ENCODE data around the gene ACTRT3.

DNA sequence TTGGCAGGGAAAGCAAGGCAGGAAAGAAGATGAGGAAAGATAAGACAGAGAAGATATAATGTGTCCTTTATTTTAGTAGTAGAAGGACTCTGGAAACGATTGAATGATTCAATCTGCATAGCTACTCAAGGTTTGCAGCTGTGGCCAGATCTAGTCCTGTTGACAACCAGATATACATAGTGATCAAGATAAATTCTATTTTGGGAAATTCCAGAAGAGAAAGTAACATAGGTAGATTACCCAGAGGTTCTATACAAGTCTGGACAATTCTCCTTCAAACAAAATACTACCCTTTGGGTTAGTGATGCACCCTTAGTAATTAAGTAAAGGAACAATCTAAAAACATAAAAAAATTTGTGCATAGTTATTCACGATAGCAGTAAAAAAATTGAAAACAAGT lies 13.9 kb downstream of the ACTRT3 start:
- TF ChIP-seq, protein P1, sequence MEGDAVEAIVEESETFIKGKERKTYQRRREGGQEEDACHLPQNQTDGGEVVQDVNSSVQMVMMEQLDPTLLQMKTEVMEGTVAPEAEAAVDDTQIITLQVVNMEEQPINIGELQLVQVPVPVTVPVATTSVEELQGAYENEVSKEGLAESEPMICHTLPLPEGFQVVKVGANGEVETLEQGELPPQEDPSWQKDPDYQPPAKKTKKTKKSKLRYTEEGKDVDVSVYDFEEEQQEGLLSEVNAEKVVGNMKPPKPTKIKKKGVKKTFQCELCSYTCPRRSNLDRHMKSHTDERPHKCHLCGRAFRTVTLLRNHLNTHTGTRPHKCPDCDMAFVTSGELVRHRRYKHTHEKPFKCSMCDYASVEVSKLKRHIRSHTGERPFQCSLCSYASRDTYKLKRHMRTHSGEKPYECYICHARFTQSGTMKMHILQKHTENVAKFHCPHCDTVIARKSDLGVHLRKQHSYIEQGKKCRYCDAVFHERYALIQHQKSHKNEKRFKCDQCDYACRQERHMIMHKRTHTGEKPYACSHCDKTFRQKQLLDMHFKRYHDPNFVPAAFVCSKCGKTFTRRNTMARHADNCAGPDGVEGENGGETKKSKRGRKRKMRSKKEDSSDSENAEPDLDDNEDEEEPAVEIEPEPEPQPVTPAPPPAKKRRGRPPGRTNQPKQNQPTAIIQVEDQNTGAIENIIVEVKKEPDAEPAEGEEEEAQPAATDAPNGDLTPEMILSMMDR (IDR thresholded peaks at IDR 0.05; ENCODE audit: extremely low read depth in 1 of 2, insufficient read depth in 1 of 2, low read depth in 1 of 2, low read length in 2 of 2): no peak
- no peak for TF ChIP-seq EZH2 (IDR thresholded peaks at IDR 0.05; ENCODE audit: borderline replicate concordance, low read depth, low read length, severe bottlenecking)
- TF ChIP-seq POLR2A (IDR thresholded peaks at IDR 0.05; ENCODE audit: low read depth, low read length): no peak
